ENCODE results near the gene TENT4A. TPM values are rescaled to one million over a fixed set of nuclear protein-coding genes. Genes with fewer than 3 reads are reported as not detected.

The TENT4A gene
- total RNA-seq, 1 donor from 2014 or later, result 16.1 TPM

DNA sequence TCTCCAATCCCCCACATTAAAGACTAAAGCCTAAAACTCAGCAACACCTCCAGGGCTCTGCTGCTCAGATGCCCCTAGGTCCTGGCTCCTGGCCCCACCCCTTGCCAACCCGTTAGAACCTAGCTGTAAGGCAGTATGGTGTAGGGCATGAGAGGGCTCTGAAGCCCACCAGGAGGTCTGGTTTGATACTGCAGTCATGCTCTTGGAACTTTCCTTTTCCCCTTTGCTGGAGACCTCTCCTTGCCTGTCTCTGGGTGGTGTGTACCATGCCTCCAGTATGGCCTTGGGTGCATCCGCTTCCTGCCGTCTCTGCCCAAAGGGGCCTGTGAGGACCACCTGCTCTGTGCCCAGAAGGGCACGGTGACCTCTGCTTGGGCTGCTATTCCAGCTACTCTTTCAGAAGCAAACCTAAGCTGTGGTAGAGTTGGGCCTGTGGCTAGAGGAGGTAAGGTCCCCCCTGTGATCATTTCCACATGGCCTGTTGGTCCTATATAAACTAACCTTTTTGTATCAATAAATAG lies 3.5 kb downstream of the TENT4A start:
- TF ChIP-seq, protein P1, sequence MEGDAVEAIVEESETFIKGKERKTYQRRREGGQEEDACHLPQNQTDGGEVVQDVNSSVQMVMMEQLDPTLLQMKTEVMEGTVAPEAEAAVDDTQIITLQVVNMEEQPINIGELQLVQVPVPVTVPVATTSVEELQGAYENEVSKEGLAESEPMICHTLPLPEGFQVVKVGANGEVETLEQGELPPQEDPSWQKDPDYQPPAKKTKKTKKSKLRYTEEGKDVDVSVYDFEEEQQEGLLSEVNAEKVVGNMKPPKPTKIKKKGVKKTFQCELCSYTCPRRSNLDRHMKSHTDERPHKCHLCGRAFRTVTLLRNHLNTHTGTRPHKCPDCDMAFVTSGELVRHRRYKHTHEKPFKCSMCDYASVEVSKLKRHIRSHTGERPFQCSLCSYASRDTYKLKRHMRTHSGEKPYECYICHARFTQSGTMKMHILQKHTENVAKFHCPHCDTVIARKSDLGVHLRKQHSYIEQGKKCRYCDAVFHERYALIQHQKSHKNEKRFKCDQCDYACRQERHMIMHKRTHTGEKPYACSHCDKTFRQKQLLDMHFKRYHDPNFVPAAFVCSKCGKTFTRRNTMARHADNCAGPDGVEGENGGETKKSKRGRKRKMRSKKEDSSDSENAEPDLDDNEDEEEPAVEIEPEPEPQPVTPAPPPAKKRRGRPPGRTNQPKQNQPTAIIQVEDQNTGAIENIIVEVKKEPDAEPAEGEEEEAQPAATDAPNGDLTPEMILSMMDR (conservative IDR thresholded peaks at IDR 0.05; ENCODE audit: low read depth, low read length), result no peak
- no peak for DNase-seq (ENCODE audit: low read depth)
- H3K4me3 ChIP-seq (ENCODE audit: low read depth, low read length), result no peak overlapping the region

DNA sequence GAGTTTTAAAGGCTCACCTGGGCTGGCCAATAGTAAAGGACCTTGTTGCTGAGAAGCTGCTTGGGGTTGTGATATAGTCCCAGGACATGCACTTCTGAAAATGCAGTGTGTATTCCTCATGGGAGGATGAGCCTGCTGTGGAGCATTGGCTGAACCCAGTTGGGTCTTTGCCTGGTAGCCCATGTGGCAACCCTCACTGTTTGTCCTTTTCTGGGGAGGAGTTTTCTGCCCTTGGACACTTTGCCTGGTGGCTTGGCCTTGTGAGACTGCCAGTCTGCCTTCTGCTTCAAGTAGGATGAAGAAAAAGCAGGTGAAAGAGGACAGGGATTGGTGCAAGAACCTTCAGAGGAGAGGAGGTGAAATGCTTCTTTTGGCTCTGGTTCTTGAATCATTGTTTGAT lies 4.0 kb downstream of the TENT4A start:
- H3K4me3 ChIP-seq (ENCODE audit: low read depth, low read length), result no peak overlapping the region
- TF ChIP-seq, protein P1 (conservative IDR thresholded peaks at IDR 0.05; ENCODE audit: low read depth, low read length), result no peak

DNA sequence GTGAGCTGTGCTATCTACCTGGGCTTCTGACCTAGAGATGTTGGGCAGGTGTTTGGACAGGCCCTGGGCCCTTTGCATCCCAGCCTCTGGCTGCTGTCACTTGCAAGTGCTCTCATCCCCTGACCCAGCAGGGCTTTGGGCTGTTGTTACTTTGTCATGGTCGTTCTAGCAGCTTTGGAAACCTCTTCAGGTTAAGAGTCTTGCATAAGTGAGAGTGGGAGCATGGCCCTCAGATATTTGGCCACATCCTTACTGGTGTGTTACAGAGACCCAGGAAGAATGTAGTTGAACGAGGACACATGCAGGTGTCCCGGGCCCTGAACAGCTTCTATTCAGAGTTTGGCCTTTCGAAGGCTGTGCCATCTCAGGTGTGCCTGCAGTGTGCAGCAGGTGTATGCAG lies 4.5 kb downstream of the TENT4A start:
- no peak overlapping the region for H3K4me3 ChIP-seq (ENCODE audit: low read depth, low read length)
- DNase-seq (ENCODE audit: low read depth), result no peak

More for the DNA sequence above, 4.0 kb downstream of the TENT4A start:
- DNase-seq (ENCODE audit: low read depth), result no peak

DNA sequence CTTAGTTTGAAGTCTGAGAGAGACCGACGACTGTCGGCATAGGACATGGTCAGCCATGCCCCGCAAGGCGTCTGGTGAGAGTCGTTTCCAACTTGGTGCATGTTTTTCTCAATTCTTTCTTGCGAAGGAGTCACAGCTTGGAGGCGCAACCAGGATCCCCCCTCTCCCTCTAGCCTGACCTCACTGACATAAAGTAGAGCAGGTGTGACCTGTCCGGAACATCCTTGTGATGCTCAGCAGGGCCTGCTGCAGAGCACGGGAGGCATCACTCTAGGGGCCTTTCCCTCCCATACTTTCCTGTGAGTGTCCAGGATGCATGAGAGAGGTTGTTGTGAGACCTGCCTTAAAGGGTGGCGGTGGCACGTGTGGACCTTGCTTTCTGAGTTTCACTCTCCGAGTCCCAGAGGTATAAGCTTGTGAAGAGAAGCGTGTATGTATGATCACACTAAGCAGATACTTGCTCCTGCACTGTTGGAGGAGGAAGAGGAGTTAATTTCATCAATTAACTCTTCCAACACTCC lies 5.0 kb downstream of the TENT4A start:
- no peak overlapping the region for H3K4me3 ChIP-seq (ENCODE audit: low read depth, low read length)
- TF ChIP-seq, protein P1 (conservative IDR thresholded peaks at IDR 0.05; ENCODE audit: low read depth, low read length), result no peak
- DNase-seq (ENCODE audit: low read depth), result no peak

More for the DNA sequence above, 4.5 kb downstream of the TENT4A start:
- TF ChIP-seq, protein P1 (conservative IDR thresholded peaks at IDR 0.05; ENCODE audit: low read depth, low read length), result no peak

DNA sequence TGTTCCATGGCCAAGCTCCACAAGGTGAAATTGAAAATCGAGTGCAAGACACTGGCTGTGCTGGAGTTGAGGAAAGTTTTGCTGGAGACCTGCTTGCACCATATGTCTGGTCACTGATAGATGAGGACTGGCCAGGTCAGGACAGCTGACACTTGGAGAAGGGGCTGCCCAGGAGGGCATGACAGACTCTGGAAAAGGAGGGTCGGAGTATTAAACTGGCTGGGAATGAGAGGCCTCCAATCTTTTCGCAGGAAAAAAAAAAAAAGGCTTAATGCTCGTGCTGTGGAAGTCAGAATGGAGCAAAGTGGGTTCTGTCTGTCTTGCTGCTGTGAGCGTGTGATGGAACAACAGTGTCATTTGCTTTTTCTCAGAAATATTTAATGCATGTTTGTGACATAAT lies 5.5 kb downstream of the TENT4A start:
- H3K4me3 ChIP-seq (ENCODE audit: low read depth, low read length), result no peak overlapping the region
- no peak for DNase-seq (ENCODE audit: low read depth)
- TF ChIP-seq, protein P1 (conservative IDR thresholded peaks at IDR 0.05; ENCODE audit: low read depth, low read length), result no peak

DNA sequence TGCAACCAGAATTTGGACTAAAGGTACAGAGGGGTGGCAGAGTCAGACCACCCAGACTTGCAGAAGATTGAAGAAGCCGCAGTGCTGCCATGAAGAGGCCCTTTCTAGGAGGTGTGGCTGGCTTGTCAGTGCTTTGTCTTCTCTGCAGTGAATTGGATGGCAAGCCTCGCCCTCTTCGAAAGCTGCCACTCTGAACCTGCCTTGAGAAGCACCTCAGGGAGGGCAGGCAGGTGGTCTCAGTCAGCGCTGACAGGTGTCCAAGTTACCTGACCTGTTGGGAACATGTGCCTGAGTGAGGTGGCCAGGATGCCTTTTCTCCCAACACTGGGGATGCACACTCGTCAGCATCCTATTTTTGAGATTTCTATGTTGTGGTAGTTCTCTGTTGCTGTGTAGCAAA lies 6.2 kb downstream of the TENT4A start:
- no peak overlapping the region for H3K4me3 ChIP-seq (ENCODE audit: low read depth, low read length)
- TF ChIP-seq, protein P1 (conservative IDR thresholded peaks at IDR 0.05; ENCODE audit: low read depth, low read length), result no peak
- no peak for DNase-seq (ENCODE audit: low read depth)

DNA sequence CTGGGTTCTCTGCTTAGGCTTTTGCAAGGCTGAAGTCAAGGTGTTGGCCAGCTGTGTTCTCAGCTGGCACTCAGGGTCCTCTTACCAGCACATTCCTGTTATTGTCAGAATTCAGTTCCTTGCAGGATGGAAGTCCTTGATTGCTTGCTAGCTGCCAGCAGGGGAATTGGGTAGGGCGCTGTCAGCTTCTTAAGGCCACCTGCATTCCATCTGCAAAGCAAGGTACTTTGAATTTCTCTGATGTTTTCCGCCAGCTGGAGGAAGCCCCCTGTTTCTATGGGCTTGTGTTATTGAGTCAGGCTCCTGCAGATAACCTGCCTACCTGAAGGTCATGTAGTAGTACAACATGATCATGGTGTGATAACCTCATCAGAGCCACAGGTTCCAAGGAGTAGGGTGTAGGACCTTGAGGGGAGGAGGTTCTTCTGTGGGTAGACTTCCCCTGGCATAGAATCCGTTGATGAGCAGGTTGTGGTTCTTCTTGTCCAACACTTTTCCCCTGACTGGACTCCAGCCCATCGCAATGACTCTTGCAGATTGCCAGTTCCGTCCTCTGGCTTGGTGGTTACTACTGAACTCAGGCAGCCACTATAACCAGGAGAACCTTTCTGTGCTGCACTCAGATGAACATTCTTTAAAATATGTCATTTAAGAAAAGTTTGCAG lies 6.8 kb downstream of the TENT4A start:
- H3K4me3 ChIP-seq (ENCODE audit: low read depth, low read length), result no peak overlapping the region
- no peak for DNase-seq (ENCODE audit: low read depth)

More for the DNA sequence above, 6.8 kb downstream of the TENT4A start:
- TF ChIP-seq, protein P1 (conservative IDR thresholded peaks at IDR 0.05; ENCODE audit: low read depth, low read length), result no peak

Measured in epithelial cell of proximal tubule (primary cell).